A172 (cell line): ENCODE results near the gene ERCC6. TPM values are rescaled to one million over a fixed set of nuclear protein-coding genes. Genes with fewer than 3 reads are reported as not detected.

Experiments
- DNase-seq: peaks from one replicate; pipeline ENCODE4 v3.0.0-alpha.2; 2015; ENCODE audit warnings: low spot score
- total RNA-seq: library from RNA; depleted of rRNA; stranded (reverse); fragments of >200 nt; shearing (Covaris generic); gene quantifications from 2 replicates; pipeline ENCODE4 v1.2.3, GENCODE V29; 2014

ERCC6 gene
- total RNA-seq, 1 experiment from 2014 or later: 5.2 TPM

DNA sequence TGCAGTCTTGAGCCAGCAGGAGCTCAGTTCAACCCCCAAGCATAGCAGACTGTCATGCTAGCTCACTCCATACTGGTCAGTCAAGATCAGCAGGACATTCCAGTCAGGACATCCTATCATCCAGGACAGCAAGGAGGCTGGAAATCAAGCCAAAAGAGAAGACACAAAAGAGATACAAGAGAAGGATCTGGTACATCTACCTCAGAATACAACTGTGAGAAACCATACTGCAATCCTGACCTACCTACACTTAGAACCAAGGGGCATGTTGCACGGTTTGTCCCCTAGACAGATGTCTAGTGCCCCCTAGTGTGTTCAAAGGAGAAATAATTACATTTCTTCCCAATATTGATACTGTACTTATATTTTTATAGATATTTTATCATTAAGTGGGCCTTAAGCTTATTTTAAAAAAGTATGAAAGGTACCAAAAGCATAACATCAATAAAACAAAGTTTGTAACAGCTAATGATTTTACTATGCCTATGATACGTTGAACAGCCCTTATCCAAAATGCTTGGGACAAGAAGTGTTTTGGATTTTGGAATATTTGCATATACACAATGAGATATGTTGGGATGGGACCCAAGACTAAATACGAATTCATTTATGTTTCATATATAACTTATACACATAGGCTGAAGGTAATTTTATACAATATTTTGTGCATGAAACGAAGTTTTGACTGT, 26.7 kb downstream of the ERCC6 start:
- DNase-seq: peak; percentile 11

DNA sequence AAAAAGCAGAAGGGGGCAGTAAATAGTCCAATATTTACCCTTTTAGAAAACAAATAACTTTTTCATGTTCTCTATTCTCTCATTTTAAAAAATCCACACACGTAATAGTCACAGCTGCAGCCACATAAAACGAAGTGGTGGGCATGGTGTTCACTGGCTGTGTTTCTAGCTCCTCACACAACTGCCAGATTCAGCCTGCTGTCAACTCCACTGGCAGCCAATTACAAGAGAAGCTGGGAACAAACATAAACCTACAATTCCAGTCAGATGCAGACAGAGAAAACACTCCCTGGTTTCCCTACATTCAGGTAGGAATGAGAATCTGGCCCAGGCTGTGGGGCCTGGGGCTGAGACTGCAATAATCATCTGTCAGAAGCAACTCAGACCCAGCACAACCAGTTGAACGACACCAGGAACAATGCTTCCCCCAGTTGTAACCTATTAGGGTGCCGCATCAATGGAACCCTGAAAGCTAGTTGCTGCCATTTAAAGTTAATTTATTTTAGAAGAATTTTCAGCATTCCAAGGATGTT, 29.1 kb downstream of the ERCC6 start:
- no peak for DNase-seq

DNA sequence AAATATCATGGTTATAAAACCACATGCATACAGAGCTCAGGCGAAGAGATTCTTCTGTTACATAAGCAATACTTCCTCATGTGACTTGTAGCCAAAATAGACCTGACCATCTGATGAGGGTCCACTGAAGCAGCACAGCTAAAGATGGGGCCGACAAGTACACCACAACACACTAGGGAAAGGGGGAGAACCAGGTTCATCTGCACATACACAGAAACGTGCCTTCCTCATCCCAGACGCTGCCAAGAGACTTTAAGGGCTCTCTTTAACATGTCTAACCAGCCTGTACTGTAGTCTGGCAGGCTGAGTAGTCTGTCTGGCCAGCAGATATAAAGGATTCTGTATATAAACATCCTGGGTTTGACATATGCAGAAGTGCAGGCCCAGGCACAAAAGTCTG, 30.3 kb downstream of the ERCC6 start:
- no peak for DNase-seq

DNA sequence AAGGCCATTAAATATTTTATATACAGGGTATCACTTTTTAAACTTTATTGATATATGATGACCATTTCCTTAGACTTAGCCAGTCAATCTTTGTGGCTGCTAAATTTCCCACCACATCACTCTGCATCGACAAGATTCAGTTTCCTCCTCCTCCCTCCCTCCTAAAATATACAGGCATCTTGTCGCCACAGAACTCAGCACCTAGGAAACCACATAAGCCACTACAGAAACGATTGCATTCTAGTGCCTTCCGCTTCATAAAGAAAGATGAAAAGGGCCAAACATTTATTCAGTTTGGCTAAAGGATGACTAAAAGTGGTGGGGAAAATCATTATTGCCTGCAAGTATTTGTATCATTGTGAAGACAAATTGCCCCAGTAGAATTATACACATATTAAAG, 30.7 kb downstream of the ERCC6 start:
- no peak for DNase-seq

DNA sequence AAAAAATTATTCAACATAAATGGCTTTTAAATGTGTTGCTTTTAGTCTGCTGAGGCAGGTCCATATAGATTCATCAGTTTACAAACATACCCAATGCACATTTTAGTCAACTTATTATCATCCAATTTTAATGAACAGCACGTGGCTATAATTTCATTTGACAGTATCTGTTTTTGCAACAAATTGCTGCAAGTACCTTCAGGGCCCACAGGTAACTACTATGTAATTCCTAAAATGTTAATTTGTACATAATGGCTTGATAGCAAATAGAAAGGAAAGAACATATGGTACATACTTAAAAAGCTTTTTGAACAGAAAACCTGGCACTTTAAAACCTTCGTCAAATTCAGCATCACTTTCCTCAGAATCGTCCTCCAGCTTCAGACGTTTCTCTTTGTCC, 33.3 kb downstream of the ERCC6 start:
- no peak for DNase-seq

DNA sequence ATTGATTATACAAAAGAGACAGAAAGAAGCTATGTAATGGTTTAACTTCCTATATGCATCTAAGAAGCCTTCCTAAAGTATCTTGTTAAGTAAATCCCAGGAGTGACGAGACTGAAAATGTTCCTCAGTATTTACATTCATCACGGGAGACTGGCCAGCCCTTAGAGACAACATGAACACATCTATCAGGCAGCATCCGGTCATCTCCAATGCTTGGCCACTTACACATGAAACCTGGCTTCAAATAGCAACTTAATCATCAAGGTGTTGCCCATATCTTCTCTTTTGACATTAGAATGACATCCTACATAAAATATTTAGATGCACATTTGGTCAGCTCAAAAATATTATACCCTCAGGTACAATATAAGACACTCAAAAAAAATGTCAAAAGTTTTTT, 33.8 kb downstream of the ERCC6 start:
- no peak for DNase-seq

DNA sequence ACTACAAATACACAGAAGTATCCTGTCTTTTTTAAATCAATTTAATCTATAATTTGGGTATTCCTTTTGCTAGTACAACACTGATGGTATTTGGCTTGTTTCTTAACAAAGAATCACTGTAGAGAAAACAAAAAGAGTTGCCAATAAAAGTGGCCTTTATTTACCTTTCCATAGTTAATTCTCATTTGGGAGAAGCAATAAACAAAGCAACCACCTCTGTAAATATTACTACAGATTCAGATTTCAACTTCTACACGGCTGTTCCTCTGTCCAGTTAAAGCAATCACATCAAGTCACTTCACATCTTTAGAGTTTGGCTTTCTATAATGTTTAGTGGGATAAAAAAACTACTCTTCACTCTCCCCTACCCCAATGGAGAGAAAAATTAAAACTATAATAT, 34.4 kb downstream of the ERCC6 start:
- no peak for DNase-seq

DNA sequence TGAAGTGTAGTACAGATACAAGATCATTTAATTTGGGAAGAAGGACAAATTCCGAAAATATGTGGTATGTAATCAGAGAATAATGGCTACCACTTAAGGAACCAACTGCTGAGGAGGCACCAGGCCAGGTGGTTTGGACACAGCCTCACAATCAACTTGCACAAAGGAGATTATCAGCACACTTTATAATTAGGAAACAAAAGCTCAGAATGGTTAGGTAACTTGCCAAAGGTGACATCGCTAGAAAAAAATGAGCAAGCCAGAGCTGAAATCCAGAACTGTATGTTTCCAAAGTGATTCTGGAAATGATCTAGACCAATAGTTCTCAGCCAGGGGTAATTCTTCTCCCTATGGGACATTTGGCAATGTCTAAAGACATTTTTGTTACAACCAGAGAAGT, 36.6 kb downstream of the ERCC6 start:
- DNase-seq: no peak

DNA sequence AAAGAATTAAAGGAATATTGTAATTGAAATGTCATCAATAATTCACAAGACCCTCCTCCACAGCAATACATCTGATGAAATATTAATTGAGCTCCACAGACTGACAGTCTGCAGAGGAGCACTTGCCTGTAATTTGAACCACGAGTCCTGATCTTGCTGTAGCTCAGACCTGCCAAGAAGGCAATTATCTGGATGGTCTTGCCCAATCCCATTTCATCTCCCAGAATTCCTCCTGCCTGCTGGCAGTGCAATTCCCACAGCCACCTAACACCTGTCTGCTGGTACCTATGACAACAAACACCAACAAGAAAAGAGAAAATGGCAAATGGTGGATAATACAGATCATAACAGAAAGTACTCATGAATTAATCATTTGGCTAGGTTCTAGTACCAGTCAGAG, 38.5 kb downstream of the ERCC6 start:
- DNase-seq: no peak

DNA sequence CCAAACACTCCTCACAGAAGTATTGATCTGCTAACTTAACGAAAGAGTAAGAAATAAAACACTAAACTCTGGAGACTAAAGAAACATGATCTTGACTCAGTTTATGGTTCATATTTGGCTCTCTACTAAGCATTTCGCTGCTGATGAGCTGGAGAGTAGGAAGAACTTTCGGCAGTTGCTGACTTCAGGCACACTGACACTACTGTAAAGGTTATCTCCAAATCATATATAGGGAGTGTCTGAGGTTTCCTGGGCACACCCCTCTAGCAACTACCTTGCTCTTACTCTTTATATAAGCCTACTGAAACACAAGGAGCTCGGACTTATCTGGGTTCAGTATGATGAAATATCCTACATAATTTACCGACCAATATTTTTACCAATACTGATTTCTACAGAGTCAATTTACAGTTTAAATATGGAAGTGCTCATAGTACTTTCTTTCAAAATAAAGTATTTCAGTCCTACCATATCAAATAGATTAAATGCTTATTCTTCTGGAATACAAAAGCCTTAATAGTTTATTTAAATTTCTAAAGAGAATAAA, 39.5 kb downstream of the ERCC6 start:
- DNase-seq: no peak

DNA sequence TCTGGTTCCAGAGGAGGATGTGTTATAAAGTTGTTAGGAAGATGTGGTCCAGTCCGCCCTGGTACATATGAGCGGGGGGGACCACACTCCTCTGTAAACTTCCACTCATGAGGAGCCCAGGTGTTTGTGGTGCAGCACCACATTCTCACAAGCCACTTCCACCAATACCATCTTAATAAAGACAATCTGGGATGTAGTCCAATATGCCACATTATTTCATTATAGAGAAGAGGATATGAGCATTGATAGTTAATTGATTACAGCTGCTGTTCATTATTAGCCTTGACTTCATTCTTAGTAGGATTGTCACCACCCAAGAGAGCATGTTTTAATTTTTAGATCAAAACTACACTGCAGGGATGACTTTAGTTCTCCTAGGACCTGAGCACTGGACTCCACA, 40.5 kb downstream of the ERCC6 start:
- no peak for DNase-seq

DNA sequence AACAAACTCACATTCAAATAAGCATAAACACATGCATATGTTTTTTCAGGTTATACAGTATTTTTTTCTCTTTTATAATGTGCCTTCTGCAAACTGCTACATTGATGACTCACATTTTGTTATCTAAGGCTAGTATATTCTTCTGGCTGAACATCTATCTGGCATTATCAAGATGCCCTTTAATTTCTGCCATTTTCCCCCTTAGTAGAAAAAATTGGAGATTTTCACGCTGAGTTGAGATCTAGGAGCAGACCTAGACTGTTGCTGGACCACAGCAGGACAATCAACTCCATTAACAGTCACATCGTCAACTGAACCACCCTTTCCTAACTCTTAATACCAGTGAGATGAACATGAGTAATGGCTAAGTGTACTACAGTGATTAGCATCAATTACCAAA, 41.6 kb downstream of the ERCC6 start:
- no peak for DNase-seq

DNA sequence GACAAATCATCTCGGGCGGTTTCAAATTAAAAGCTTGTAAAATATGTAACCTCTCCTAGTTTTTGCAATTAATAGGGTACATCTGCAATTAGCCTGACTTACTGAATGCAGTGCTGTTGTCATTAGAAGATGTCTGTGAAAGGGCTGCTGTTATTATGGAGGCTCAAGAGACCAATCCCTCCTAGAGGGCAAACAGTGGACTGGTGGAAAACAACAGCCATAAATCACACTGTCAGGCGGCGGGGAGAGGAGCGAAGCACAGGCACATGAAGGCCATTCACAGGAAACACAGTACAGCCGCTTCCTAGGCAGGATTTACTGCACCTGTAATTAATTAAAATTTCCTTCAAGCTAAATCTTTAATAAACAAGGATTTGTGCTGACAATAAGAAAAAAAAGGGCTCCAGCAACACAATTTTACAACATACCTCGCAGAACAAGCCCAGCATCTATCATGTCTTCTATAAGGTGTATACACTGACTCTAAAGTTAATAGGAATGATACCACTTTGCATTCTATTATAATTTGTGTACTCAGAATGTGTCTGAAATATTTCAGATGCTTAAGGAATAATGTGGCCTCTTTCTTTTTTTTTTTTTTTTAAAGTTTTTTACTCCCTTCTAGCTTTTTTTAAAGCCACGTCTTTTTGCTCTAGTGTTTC, 50.7 kb downstream of the ERCC6 start:
- no peak for DNase-seq

DNA sequence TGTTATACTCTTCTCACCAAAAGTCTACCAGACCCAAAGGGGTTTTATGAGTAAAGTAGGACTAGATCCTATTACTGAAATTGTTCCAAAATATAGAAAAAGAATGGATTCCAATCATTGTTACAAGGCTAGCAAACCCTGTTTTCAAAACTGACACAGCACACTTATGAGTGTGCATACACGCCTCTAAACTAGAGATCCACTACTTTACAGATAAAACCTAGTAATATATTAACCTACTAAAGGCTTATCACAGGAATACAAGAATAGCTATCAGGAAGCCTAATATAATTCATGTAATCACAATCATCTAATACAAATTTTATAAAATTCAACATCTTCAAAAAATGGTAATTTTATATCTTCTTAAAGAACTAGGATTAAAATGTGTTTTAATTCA, 52.2 kb downstream of the ERCC6 start:
- no peak for DNase-seq

DNA sequence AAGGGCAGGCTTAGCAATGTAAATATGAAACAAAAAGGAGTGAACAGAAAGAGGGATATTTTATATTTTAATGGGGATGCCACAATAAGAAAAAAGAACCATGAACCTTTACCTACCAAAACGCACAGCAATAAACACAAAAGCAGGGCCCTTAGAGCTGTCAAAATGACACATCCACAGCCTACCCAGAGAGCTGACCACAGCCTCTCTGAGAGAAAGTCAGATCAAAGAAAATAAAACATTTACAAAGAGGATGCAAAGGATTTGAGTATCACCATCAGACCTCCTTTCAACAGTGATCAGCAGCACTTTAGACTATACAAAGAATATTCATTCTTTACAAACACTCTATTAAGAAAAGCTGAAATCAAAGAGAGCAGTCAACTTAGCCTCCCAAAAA, 52.9 kb downstream of the ERCC6 start:
- no peak for DNase-seq

DNA sequence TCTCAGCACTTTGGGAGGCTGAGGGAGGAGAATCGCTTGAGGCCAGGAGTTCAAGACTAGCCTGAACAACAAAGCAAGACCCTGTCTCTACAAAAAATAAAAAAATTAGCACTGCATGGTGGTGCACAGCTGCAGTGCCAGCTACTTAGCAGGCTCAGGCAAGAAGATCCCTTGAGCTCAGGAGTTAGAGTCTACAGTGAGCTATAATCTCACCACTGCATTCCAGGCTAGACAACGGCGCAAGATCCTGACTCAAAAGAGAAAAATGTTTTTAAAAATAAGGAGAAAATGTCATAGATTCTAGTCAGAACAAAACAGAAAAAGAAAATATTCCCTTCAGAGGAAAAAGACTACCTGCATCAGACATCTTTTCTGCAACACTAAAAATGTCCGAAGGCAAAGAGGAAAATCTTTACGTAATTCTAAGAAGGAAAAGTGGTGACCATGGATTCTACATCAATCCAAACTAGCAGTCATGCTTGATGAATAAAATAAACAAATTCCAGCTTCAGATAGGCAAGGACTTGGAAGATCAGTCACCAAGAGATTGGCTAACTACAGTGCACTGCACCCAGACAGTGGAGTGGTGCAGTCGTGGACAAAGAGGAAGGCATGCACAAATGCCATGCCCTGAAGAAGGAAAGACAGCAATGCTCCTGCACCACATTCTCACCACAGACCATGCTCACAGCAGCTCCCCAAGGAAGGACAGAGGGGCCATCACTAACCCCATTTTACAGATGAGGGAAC, 54.3 kb downstream of the ERCC6 start:
- DNase-seq: no peak

DNA sequence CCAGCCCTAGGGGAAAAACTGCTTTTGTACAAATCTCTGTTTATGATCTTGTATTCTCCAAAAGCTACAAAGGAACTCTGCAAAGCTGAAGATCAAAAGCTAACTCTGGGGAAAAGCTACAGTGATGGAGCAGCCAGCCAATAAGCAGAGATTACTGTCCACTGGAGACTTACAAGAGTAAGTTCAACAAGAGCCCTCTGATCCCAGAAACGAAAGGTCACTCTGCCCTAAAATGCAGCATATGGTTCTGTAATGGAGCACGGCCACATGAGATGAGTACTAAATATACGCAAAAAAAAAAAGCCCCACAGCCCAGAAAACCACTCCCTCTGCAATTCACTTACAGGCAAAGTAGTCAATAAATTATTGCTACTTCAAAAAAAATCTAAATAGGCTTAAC, 60.1 kb downstream of the ERCC6 start:
- no peak for DNase-seq

DNA sequence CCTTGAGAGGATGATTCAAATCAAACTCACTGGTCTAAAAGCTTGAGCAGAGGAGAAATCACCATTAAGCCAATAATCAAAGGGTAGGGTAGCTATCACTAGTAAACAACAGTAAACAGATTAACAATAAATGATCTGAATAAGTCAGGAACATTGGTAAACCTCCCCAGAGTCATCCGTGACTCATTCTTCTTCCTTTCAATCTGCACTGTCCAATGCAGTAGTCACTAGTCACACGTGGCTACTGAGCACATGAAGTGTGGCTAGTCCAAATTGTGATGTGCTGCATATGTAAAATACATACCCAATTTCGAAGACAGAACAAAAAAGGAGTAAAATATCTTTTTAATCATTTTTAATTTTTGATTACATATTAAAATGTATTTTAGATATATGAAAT, 64.0 kb downstream of the ERCC6 start:
- no peak for DNase-seq

DNA sequence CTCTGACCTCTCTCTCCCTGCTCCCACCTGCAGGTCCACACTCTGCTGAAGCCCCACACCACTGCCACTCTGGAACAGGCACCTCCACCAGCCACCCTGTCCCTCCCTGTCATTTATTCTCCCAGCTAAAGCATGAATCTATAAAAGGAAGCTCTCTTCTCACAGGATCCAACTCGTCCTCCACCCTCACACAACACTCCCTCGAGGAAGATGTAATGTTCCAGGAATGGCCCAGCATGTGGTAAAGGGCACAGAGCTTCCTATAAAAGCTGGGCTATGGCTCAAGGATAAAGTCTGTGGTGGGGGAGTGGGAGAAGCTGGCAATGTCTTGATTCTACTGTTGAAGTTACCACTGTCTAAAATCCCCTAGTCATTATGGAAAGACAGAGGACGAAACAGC, 67.4 kb downstream of the ERCC6 start:
- DNase-seq: no peak

DNA sequence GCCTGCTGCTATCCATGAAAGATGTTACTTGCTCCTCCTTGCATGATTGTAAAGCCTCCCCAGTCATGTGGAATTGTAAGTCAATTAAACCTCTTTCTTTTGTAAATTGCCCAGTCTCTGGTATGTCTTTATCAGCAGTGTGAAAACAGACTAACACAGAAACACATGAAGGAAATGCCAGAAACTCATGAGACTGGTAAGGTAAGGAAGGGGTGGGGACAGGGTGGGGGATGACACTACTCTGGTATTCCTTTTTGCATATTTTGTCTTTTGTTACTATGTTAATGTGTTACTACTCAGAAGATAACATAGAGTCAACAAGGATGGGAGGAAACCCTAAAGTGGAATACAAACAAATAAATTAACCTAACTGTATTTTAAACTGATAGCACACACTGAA, 73.2 kb downstream of the ERCC6 start:
- no peak for DNase-seq
